HG02571 (cell line): ENCODE data around the gene KNCN.

Experiments
- ATAC-seq: cut with Tn5 transposase; IDR thresholded peaks from one replicate; pipeline ENCODE4 v1.9.1; 2021; ENCODE audit warnings: mild to moderate bottlenecking, moderate library complexity; ENCODE audit not compliant: unreplicated experiment

The KNCN gene

DNA sequence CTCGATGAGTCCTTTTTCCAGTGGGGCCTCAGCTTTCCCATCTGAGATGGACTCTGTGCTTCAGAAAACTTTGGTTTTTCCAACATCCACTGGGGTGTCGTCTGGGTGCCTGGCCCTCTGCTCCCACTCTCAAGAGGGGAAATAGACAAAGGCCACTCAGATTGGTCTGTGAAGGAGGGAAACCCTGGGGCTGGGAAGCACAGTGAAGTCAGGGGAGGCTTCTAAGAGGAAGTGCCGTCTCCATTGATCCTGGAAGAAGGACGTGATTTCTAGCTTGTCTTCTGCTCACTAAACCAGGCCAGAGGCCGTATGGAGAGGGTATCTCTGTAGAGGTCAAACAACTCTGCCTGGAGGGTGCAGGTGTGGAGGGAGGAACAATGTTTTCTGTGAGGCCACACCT is 5.2 kb downstream of the KNCN start:
- ATAC-seq = no peak

GRCh38 chr1:46545784-46546183 is 5.7 kb downstream of the KNCN start:
- ATAC-seq = no peak

- ATAC-seq = no peak
Measured at GRCh38 chr1:46544561-46545240, 6.7 kb downstream of the KNCN start.

GRCh38 chr1:46543761-46544560 is 7.5 kb downstream of the KNCN start:
- ATAC-seq = no peak

DNA sequence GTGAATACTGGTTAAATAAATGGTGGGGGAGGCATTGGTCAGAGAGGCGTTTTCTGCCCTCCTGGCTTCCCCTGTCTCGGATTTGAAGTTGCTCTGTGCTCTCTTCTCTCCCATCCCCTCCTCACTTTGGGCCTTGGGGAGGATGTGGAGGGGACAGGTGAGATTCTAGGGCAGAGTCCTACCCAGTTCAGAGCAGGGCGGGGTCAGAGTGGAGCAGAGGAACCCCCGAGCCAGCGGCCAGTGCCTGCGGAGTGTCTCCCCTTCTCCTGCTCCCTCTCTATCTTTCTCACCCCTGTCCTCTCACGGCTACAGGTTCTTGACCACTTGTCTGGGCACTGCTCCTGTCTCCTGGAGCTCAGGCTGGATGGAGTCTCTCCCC is 8.1 kb downstream of the KNCN start:
- no peak for ATAC-seq

DNA sequence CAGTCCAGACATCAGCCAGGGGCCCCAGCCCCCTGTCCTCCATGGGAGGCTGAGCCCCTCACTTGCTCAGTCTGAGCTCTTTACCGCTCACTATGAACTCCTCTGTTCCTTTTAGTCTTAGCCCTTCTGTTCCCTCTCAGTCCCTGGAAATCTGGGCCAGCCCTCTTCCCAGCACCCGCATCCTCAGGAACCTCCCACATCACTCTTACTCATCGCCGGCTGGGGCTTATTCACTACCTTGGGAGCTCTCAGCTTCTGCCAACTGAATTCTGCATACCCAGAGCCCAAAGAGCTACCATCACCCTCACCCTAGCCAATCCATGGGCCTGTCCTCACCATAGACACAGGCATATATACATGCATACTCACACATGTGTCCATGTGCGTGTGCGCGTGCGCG is 11.5 kb downstream of the KNCN start:
- no peak for ATAC-seq

DNA sequence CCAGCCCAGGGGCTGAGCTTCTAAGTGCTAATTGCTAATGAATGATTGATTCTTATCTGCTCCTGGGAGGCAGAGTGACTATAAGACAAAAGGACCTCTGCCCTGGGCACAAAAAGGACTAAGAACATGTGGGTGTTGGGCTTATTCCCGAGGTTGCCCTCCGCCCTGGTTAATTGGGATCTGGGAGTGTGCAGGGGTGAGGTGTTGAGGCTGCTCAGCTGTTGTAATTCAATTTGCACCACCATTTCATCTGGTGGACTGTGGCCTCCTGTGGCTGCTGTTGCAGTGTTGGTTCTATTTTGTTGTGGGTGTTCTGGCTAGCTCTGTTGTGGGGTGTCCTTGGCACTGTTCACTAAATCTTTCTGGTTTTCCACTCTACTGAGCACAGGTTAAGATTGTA is 13.3 kb downstream of the KNCN start:
- no peak for ATAC-seq

GRCh38 chr1:46537651-46538050 is 13.8 kb downstream of the KNCN start:
- ATAC-seq = no peak

DNA sequence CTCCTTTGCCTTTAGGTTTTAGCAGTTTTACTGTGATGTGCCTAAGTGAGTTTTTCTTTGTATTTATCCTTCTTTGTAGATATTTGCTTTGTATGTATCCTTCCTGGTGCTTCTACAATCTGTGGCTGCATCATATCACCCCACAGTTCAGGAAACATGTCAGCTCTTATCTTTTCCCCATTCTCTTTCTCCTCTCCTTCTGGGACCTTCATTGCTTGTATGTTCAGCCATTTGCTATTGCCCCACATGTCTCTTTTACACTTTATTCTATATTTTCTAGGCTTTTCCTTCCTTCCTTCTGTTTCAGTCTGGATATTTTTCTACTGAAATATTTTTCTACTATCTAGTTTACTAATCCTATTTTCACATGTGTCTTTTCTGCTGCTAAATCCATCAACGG is 14.9 kb downstream of the KNCN start:
- ATAC-seq = no peak

GRCh38 chr1:46535063-46535462 is 16.4 kb downstream of the KNCN start:
- no peak for ATAC-seq

GRCh38 chr1:46533179-46533864 is 18.1 kb downstream of the KNCN start:
- no peak for ATAC-seq

- ATAC-seq = no peak
Measured at GRCh38 chr1:46532498-46533178, 18.8 kb downstream of the KNCN start.

DNA sequence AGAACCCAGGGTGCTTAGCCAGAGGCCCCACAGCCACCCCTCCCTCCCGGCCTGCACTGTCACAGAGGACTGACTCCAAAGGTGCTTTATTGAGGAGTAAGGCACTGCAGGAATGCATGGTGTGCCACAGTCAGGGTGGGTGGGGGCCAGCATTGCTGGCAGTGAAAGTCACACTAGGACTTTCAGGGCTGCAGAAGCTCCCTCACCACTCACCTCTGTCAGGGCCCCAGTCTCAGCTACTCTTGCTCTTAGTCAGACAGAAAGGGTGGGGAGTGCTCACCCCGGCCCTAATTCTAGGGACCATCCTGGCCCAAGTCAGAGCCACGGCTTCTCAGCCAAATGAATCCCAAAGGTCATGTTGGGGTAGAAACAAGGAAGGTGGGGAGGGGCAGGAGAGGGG is 19.4 kb downstream of the KNCN start:
- no peak for ATAC-seq

DNA sequence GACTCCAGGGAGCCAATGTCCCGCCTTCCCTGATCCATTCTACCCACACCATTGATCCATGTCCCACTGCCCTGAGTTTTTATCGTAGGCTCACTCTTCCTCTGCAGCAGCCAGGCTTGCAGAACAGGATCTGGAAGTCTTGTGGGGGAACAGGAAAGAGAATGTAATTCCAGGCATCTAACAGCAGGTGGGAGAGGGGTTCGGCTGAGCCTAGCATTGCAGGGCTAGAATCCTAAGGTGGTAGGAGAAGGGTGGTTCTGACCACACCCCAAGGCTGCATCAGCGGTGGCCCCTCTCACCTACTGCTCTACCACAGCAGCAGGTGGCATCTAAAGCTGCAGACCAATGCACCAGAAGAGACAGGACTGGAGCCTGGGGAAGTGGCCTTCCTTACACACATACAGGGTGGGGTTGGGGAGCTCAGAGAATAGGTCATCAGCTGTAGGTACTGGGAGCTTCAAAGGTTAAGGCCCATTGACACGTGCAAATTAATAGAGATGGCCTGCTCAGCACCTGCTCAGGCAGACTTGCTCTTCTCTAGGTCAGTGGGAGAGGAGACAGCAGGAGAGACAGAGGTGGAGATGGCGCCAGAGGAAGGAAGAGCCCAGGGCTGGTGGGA is 20.5 kb downstream of the KNCN start:
- ATAC-seq = no peak

DNA sequence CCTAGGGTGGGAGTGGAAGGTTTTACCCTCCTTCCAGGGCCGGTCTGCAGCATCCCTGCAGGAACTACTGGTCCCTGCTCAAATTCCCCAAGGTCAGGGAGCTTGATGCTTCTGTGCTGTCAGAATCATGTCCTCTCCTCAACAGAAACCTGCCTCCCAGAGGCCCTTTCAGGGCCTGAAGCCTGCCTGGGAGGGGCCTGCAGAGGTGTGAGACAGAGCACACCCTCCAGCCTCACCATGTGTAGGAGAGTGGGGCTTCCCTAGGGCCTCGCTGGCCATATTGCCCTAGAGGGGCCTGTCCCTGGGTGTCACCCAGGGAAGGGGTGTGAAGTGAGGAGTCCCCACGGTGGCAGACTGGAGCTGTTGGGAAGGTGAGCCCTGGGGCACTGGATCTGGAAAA is 21.1 kb downstream of the KNCN start:
- no peak for ATAC-seq

GRCh38 chr1:46529031-46529630 is 22.3 kb downstream of the KNCN start:
- ATAC-seq = no peak

DNA sequence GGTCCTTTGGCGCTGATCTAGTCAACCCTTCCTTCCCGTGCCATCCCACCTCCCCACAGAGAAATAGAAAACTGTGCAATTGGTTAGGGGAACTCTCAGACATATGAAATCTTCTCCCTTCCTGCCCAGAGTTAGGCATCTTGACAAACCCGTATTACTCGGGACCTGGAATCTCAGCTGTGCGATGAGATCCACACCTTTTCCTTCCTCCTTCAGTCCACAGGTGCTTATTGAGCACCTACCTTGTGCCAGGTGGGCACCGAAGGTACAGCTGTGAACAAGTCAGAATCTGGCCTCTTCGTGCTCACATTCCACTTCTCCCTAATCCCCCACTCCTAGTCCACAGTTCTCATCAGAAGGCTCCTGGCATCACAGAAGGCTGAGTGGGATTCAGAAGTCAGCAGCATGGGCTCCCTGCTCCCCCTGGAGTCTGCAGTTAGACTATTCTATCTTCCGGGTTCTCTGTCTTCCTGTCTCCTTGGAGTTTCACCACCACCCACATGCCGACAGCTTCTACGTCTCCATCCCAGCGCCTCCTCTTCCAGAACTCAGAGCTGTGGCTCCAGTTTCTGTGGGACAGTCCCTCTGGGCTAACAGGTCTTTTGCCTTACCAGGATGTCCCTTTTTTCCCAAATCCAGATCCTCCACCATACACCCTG is 23.0 kb downstream of the KNCN start:
- no peak for ATAC-seq

DNA sequence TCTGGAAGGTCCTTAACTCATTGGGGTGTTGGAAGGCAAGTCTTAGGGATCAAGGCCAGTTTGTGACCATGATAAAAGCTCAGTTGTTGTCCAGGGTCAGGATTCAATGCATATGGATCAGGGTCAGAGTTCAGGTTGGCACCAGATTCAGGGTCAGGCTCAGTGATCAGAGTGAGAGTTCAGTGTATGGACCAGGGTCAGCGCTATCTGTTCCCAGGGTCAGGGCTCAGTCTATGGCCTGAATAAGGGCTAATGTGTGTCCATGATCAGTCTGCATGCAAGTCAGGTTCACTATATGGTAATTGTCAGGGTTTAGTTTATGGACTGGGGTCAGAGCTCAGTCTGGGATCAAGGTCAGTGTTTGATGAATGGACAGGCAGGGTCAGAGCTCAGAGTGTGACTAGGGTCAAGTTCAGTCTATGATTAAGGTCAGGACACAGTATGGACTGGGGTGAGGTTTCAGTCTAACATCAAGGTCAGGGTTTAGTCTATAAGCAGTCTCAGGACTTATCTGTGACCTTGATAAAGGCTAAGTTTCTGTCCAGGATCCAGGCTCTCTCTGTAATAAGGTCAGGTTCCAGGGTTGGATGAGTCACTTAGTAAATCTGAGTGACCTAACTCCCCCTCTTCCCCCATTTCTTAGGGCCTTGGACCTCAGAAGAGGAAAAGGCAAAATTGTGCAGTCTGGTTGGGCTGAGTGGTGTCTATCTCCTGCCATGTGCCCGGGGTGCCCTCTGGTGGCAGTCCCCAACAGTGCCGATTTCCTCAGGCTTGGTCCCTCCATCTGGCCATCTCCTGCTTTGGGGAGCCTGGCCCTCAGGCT is 23.8 kb downstream of the KNCN start:
- ATAC-seq = no peak

GRCh38 chr1:46526691-46527291 is 24.7 kb downstream of the KNCN start:
- no peak for ATAC-seq
